Measurements from ENCODE around the gene MYOZ3.

Gene MYOZ3

DNA sequence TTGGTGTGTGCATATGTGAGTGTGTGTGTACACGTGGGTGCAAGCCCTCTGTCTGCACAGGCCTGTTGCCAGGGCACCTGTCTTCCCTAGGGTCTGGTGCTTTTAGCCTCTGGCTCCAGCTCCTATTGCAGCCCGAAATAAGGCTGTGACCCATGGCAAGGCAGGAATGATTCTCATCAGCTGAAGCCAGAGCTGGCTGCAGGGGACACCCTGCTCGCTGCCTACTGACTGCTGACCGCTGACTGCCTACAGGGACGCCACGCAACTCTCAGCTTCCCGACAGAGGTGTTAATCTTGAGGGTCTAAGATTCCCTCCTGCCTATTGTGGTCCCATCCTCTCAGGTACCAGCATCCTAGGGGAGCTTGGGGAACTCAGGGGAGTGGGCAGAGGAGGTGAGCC lies at the start of gene MYOZ3:
MYOZ3 (plus strand) TSS at position 166 of the 400 bp plus-strand sequence. CDS start 1,691 bp downstream, outside the sequence.
- DNase-seq = no peak

GRCh38 chr5:150612405-150612804 lies 48.6 kb upstream of the MYOZ3 start:
- DNase-seq = no peak

DNA sequence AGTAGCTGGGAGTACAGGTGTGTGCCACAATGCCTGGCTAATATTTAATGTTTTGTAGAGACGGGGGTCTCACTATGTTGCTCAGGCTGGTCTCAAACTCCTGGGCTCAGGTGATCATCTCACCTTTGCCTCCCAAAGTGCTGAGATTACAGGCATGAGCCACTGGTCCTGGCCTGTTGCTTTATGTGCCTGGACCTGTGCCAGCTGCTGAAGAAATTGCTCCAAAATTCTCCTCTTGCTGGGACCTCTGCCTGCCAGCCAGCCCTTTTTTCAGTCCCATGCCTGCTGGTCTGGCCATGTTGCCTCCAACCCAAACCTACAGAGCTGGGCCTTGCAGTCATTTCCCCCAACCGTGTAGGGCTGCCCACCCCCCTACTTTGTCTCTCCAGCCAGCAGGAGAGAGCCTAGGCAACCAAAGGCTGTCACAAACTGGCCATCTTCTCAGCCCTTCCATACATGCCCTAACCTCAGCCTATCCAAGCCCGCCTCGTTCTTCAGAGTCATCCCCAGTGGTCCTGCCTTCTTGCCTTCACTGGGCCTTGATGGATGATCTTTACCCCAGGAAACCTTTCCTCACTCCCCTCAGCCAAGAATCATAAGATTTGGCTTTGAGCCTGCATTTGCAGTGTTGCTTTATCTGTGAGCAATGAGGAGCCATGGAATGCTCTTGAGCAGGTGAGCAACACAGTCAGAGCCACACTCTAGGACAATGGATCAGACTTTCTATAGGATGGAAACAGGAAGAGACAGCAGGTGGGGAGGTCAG lies 48.0 kb upstream of the MYOZ3 start:
- no peak for DNase-seq

- no peak for DNase-seq
These were observed 46.9 kb upstream of the MYOZ3 start for GRCh38 chr5:150613991-150614660.

DNA sequence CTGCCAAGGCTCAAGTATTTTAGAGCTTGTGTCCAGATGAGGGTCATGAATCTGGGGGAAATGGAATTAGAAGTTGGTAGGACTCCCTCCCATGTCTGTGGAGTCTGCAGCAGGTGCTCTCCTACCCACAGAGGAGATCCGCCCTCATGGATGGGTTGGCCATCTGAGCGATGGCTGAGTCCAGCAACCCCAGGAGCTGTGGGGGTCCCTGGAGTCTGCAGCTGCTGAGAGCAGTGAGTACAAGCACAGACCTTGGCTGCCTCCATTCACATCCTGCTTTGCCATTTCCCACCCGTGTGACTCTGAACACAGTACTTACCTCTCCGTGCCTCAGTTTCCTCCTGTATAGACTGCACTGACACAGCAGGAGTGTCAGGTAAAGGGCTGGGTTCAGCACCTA lies 46.4 kb upstream of the MYOZ3 start:
- DNase-seq = no peak

GRCh38 chr5:150615141-150615699 lies 45.8 kb upstream of the MYOZ3 start:
- no peak for DNase-seq

GRCh38 chr5:150616024-150616470 lies 45.0 kb upstream of the MYOZ3 start:
- no peak for DNase-seq

- no peak for DNase-seq
These were observed 44.5 kb upstream of the MYOZ3 start for GRCh38 chr5:150616506-150616905.

- no peak for DNase-seq
These were observed 42.9 kb upstream of the MYOZ3 start for GRCh38 chr5:150618163-150618562.

DNA sequence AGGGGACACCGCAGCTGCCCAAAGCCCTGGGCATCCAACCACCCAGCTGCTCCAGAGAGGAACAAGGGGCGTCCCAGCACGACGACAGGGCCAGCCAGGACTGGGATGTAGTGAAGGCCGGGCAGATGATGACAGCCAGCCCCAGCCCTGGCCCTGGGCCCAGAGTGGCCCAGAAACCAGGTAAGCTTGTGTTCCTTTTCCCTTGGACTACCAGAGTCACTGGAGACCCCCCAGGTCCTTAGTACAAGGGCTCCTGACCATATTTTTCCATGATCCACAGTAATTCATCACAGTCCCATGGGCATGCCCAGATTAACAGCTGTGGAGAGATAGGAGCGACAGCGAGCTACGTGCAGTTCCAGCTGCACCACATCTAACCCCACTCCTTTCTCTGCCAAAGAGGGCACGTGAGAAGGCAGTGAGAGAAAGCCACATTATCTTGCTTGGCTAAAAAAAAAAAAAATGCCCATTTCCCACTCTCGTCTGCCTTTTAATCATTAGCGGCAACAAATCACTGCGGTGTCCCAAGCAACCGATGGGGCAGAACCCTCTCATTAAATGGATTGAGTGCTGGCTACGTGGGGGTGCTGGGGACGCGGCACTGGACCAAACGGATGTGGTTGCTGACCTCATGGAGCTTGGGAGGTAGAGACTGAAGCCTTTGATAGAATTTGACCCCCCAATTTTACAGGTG lies 42.3 kb upstream of the MYOZ3 start:
- no peak for DNase-seq

DNA sequence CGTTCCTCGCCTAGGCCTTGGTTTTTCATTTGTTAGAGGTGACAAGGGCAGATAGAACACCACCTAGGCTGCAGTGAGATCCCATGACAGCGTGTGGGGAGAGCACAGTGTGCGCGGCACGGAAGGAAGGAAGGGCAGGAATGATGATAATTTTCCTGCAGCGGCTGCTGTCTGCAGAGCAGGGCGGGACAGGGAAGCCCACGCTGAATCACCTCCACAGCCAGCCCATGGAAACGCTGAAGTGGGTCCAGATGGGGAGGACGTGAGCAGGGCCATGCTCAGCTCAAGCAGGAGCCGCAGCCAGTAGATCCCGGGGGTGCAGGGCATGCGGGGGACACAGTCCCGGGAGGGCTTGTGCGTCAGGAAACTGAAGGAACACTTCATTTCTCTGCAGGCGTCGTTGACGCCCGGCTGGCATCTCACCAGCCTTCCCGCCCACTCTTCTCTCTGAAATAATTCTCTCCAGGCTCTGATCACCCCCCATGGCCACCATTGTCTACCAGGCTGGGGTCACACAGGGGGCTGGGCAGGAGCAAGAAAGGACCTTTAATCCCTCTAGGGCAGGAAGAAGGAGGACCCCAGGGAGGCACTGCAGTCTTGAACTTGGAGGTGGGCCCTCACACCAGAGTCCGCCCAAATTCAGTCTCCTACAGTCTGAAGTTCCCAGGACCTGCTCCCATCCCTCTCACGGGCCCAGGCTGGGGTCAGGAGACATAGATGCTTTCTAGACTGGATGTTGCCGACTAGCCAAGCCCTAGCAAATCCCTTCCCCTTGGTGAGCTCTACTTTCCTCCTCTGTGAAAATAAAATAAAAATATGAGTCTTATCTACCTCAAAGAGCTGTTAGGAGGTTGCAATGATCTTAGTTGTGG lies 41.5 kb upstream of the MYOZ3 start:
- DNase-seq = no peak

DNA sequence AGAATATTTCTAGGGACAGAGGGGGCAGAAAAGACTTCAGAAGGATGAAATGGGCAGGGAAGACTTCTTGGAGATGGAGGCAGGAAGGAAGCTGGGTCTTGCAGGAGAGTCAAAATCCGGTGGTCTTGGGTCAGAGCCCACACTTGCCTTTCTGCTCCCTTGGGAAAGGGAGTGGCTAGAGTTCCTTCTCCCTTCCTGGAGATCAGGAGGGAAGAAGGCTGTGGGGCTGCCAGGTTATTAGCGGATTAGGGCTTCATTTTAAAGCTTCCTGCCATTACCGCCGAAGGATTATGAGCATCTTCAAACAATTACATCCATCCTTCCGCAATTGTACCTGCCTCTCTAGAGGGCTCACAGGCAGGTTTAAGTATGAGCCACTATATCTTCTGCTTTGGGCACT lies 39.8 kb upstream of the MYOZ3 start:
- DNase-seq = no peak

GRCh38 chr5:150622157-150622556 lies 38.9 kb upstream of the MYOZ3 start:
- DNase-seq = no peak

DNA sequence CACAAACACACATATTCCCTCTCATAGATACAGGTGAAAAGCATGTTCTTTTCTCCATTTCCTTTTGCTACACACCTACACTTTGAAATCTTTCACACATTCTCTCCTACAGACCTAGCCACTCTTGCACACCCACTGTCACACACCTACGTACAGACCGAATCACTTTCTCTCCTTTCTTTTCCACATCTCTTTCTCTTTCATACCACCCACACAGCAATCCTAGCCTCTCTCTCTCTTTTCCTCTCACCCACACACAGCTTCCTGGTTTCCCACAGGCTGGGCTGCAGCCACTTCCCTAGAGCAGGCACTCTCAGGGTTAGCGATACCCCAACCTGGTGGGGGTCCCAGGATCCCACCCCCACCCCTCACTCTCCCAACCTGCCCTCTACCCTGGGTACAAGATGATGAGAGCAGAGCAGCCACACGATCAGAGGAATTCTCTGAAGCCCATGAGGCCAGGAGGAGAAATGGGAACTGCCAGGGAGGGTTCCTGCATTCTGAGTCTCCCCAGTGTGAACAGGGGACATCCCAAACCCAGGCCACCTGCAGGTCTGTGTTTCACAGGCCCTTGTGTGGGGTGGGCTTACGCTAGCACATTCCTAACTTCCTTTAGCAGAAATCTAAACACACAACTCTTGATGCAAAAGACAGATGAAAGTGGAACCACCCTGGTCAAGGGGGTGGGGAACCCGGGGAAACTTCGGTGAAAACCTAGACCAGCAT lies 37.7 kb upstream of the MYOZ3 start:
- no peak for DNase-seq

DNA sequence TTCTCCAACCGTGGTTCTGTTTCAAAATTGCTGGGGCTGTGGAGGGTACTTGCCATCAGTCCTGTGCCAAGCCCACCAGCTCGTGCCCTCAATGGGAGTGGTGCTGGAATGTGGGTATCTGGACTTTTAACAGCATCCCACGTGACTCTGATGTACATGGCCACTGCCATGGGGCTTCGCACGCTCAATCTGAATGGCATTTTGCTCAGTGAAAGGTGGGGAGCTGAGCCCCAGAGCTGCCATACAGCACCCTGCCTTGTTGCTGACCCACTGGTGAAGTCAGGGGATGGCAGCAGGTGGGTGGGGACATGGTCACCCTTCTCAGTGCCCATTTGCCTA lies 37.2 kb upstream of the MYOZ3 start:
- no peak for DNase-seq

- DNase-seq = peak; percentile 13 to 14
These were observed 36.5 kb upstream of the MYOZ3 start for GRCh38 chr5:150624334-150625163.

DNA sequence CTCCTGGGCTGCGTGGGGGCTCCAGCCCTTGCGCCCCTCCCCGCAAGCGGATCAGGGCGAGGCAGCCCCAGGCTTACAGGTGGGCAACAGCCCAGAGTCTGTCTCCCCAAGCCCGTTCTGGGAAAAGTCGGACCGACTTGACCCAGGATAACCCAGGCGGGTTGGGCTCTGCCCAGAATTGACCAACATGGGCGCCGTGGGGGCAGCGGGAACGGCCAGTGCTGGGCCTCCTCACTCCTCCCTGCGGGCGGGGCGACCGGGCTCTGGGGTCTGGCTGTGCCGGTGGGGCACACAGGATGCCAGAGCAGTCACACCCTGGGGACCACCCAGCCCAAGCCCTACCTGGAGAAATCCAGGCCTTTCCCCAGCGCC lies 35.9 kb upstream of the MYOZ3 start:
- no peak for DNase-seq

DNA sequence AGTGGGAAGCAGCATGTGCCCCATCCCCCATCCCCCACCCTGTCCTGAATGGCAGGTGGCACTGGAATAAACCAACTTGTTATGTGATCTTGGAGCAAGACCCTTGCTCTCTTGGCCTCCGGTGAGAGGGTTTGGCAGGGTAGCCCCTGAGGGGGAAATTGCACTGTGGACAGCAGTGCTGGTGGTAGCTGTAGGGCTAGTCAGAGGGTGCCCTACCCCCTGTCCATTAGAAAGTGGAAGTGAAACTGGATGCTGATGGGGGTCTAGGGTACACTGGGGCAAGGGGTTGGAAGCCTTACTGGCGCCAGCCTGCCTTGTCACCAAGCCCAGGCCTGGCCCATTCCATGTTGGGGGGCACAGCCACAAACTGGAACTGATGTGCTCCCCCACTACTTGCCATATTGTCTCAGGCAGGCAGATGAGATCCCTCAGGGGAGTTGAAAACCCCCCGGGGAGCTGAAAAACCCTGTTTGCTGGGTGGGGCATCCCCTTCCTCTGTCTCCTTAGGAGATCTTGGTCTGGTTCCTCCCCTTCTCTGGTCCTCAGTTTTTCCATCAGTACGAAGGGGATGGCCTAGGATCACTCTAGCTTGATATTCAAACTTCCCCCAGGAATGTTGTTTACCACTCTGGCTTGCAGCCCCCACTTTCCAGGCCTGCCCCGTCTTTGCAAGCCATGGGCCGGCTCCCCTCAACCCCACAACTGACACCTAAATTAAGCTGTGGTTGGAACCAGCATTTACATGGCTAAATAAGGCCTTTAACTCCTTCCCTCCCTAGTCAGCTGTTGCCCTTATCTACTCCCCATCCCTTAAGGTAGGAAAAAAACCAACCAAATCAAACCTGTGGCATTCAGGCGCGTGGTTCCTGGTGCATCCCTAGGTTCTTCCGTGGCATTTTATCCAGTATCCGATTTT lies 35.0 kb upstream of the MYOZ3 start:
- DNase-seq = no peak

GRCh38 chr5:150626853-150627276 lies 34.2 kb upstream of the MYOZ3 start:
- no peak for DNase-seq

Measured in Kasumi-1 (cell line).